H1 (cell line): Measurements from ENCODE around the gene CWC25. TPM values are rescaled to one million over a fixed set of nuclear protein-coding genes. Genes with fewer than 3 reads are reported as not detected.
"Not testable (repeated sequence)": the region's sequence is repeated elsewhere in the genome, so short reads cannot be mapped to it uniquely, and the experiment has no call there.

Source experiments
- CTCF ChIA-PET: fragments of 300-600 bp; sonication (Branson Sonifier 250); formaldehyde crosslinking; loops from one replicate; lab custom pipeline; 2021; ENCODE audit not compliant: partially characterized antibody; lab: Charles Lee
- POLR2A ChIA-PET: fragments of 300-600 bp; sonication (Branson Sonifier 250); formaldehyde crosslinking; loops from one replicate; lab custom pipeline; 2021; ENCODE audit warnings: inconsistent platforms; ENCODE audit not compliant: partially characterized antibody; lab: Charles Lee
- DNase-seq, 2 experiments: peaks; one replicate each; pipeline versions ENCODE4 v3.0.0 to v3.0.0-alpha.2; 2010 to 2022; ENCODE audit warnings: low spot score in 2 of 2, low read depth in 1 of 2, mixed read lengths in 1 of 2
- FAIRE-seq: peaks from 2 replicates; lab custom pipeline; 2011; peaks lifted over from hg19 to GRCh38; lab: Jason Lieb, UNC
- H2AFZ ChIP-seq: 2 replicates; pipeline ENCODE4 v1.8.1; 2012; ENCODE audit warnings: low read length, inconsistent platforms
- H2AK5ac ChIP-seq: 2 replicates; pipeline ENCODE4 v1.6.1; 2013; ENCODE audit warnings: low read depth, low read length
- H2BK120ac ChIP-seq: replicated peaks from 2 replicates; pipeline ENCODE3; 2013; ENCODE audit warnings: low read depth, low read length, inconsistent platforms
- H2BK12ac ChIP-seq: 2 replicates; pipeline ENCODE4 v1.6.1; 2013; ENCODE audit warnings: low read depth, low read length
- H2BK15ac ChIP-seq: 2 replicates; pipeline ENCODE4 v1.6.1; 2013; ENCODE audit warnings: low read length
- H2BK20ac ChIP-seq: 2 replicates; pipeline ENCODE4 v1.6.1; 2013; ENCODE audit warnings: low read length
- H2BK5ac ChIP-seq: 2 replicates; pipeline ENCODE4 v1.6.1; 2013; ENCODE audit warnings: low read depth, low read length
- H3K14ac ChIP-seq: 2 replicates; pipeline ENCODE4 v1.6.1; 2013; ENCODE audit warnings: inconsistent platforms; ENCODE audit not compliant: insufficient read length
- H3K18ac ChIP-seq: 2 replicates; pipeline ENCODE4 v1.6.1; 2013; ENCODE audit warnings: low read length; ENCODE audit errors: extremely low read depth
- H3K23ac ChIP-seq: 2 replicates; pipeline ENCODE4 v1.6.1; 2013; ENCODE audit warnings: inconsistent platforms; ENCODE audit not compliant: insufficient read length
- H3K23me2 ChIP-seq: 2 replicates; pipeline ENCODE4 v1.6.1; 2013; ENCODE audit warnings: low read depth, low read length
- H3K27ac ChIP-seq: 2 replicates; pipeline ENCODE4 v1.6.1; 2011; ENCODE audit warnings: low read depth, low read length, inconsistent platforms
- H3K27me3 ChIP-seq, 4 experiments: replicated peaks in 1 of 4; 1 replicate in 1 of 4; 2 replicates in 3 of 4; pipeline versions ENCODE4 v1.6.1 to v1.8.1; 2011 to 2013; ENCODE audit warnings: low read length in 3 of 4, mild to moderate bottlenecking in 3 of 4, inconsistent platforms in 2 of 4, mixed read lengths in 2 of 4, moderate library complexity in 1 of 4; ENCODE audit not compliant: control insufficient read depth in 3 of 4, insufficient read depth in 3 of 4; ENCODE audit errors: extremely low read depth in 1 of 4
- H3K36me3 ChIP-seq, 4 experiments: 2 replicates each; pipeline versions ENCODE4 v1.6.1 to v1.8.1; 2011 to 2013; ENCODE audit warnings: mild to moderate bottlenecking in 4 of 4, low read length in 3 of 4, moderate library complexity in 2 of 4, control low read depth in 1 of 4, inconsistent platforms in 1 of 4; ENCODE audit not compliant: insufficient read depth in 4 of 4, control insufficient read depth in 2 of 4
- H3K4ac ChIP-seq: replicated peaks from 2 replicates; pipeline ENCODE3; 2013; ENCODE audit warnings: low read length, low read depth, mixed read lengths, inconsistent platforms; ENCODE audit not compliant: insufficient read length
- H3K4me1 ChIP-seq, 4 experiments: replicated peaks in 1 of 4; 1 replicate in 1 of 4; 2 replicates in 3 of 4; pipeline versions ENCODE4 v1.6.1 to v1.8.1; 2011 to 2013; ENCODE audit warnings: low read length in 3 of 4, inconsistent platforms in 2 of 4, mixed read lengths in 1 of 4; ENCODE audit not compliant: insufficient read depth in 4 of 4, control insufficient read depth in 3 of 4
- H3K4me2 ChIP-seq, 2 experiments: 2 replicates each; pipeline versions ENCODE4 v1.6.1 to v1.8.1; 2011 to 2013; ENCODE audit warnings: low read depth in 2 of 2, low read length in 2 of 2, control low read depth in 1 of 2, inconsistent platforms in 1 of 2, mild to moderate bottlenecking in 1 of 2; ENCODE audit not compliant: insufficient read depth in 1 of 2
- H3K4me3 ChIP-seq, 4 experiments: fragments of 200-600, 300-600 bp in 1 of 4; sonication (generic), shearing (Covaris generic), sonication (Bioruptor Twin) in 1 of 4; 2 replicates each; pipeline versions ENCODE4 v1.5.1 to v1.8.1; 2011 to 2016; ENCODE audit warnings: low read length in 4 of 4, low read depth in 3 of 4, control low read depth in 2 of 4, inconsistent platforms in 2 of 4, mild to moderate bottlenecking in 2 of 4, mixed read lengths in 1 of 4, moderate library complexity in 1 of 4; ENCODE audit not compliant: insufficient read depth in 2 of 4; ENCODE audit errors: extremely low read depth in 1 of 4
- H3K56ac ChIP-seq: replicated peaks from 2 replicates; pipeline ENCODE3; 2013; ENCODE audit warnings: low read depth, mild to moderate bottlenecking, mixed read lengths, low read length, inconsistent platforms; ENCODE audit not compliant: insufficient read length
- H3K79me1 ChIP-seq: 2 replicates; pipeline ENCODE4 v1.6.1; 2013; ENCODE audit warnings: low read depth, low read length, control low read depth
- H3K79me2 ChIP-seq, 2 experiments: 2 replicates each; pipeline versions ENCODE4 v1.6.1 to v1.8.1; 2012 to 2013; ENCODE audit warnings: low read length in 2 of 2, mild to moderate bottlenecking in 2 of 2, inconsistent platforms in 1 of 2; ENCODE audit not compliant: insufficient read depth in 2 of 2, control insufficient read depth in 1 of 2
- H3K9ac ChIP-seq, 4 experiments: replicated peaks in 1 of 4; 1 replicate in 1 of 4; 2 replicates in 3 of 4; pipeline versions ENCODE4 v1.6.1 to v1.8.1; 2011 to 2013; ENCODE audit warnings: low read depth in 3 of 4, low read length in 3 of 4, control low read depth in 2 of 4, mild to moderate bottlenecking in 2 of 4, moderate library complexity in 2 of 4, inconsistent platforms in 1 of 4; ENCODE audit errors: extremely low read depth in 1 of 4
- H3K9me3 ChIP-seq, 2 experiments: 2 replicates each; pipeline versions ENCODE4 v1.6.1 to v1.8.1; 2012 to 2013; ENCODE audit warnings: mild to moderate bottlenecking in 2 of 2, moderate library complexity in 2 of 2, control low read depth in 1 of 2, inconsistent platforms in 1 of 2, low read depth in 1 of 2, low read length in 1 of 2, mixed read lengths in 1 of 2; ENCODE audit not compliant: insufficient read depth in 2 of 2
- H4K20me1 ChIP-seq, 2 experiments: replicated peaks in 1 of 2; 2 replicates each; pipeline versions ENCODE3 to v1.8.1; 2011 to 2013; ENCODE audit warnings: inconsistent platforms in 2 of 2, low read length in 2 of 2, mild to moderate bottlenecking in 1 of 2; ENCODE audit not compliant: insufficient read depth in 2 of 2, control insufficient read depth in 1 of 2
- H4K5ac ChIP-seq: 2 replicates; pipeline ENCODE4 v1.6.1; 2013; ENCODE audit warnings: low read length, low read depth, mixed read lengths, inconsistent platforms; ENCODE audit not compliant: insufficient read length
- H4K8ac ChIP-seq: 2 replicates; pipeline ENCODE4 v1.8.0; 2013; ENCODE audit warnings: mild to moderate bottlenecking, moderate library complexity, low read length, inconsistent platforms; ENCODE audit not compliant: insufficient read depth; ENCODE audit errors: extremely low read depth
- H4K91ac ChIP-seq: replicated peaks from 2 replicates; pipeline ENCODE3; 2013; ENCODE audit warnings: low read length, mixed read lengths, inconsistent platforms; ENCODE audit not compliant: insufficient read length
- BRCA1 ChIP-seq: IDR thresholded peaks from 2 replicates; pipeline ENCODE4 v1.6.1; 2012; ENCODE audit warnings: low read depth, low read length, improper control_type of control experiment
- CBX8 ChIP-seq: fragments of 300-800, 300-1000 bp; sonication (generic); IDR thresholded peaks from 2 replicates; pipeline ENCODE4 v1.7.1; 2016; ENCODE audit warnings: low read depth, low read length, borderline replicate concordance
- KDM1A ChIP-seq: fragments of 200-600, 300-600 bp; sonication (generic); IDR thresholded peaks from 2 replicates; pipeline ENCODE4 v1.7.1; 2016; ENCODE audit warnings: mild to moderate bottlenecking, low read length, borderline replicate concordance
- SP1 ChIP-seq: IDR thresholded peaks from 2 replicates; pipeline ENCODE4 v1.6.1; 2011; ENCODE audit warnings: low read depth, low read length
- WGBS, 2 experiments: shearing (Covaris generic) in 1 of 2; methylation state at CpG; one replicate each; pipeline versions ENCODE4 v1.1.6 to v1.1.7; 2013 to 2015; ENCODE audit warnings: low lambda C conversion rate in 2 of 2, mixed read lengths in 2 of 2, inconsistent platforms in 1 of 2, low coverage in 1 of 2, missing lambda C conversion rate in 1 of 2; ENCODE audit not compliant: insufficient replicate concordance in 2 of 2, insufficient coverage in 1 of 2, insufficient read length in 1 of 2; ENCODE audit errors: extremely low coverage in 1 of 2, missing lambda C conversion rate in 1 of 2; 5-methylcytosine and 5-hydroxymethylcytosine counted together
- polyA plus RNA-seq, 7 experiments: library from polyadenylated mRNA; depleted of rRNA in 3 of 7; stranded (reverse) in 5 of 7; unstranded in 2 of 7; fragments of >200 nt in 5 of 7; fragments of 200-250 nt in 2 of 7; gene quantifications; 1 replicate in 5 of 7; 2 replicates in 1 of 7; 4 replicates in 1 of 7; pipeline versions ENCODE4 v1.2.1 to v1.2.3, GENCODE V29; 2011 to 2013; ENCODE audit warnings: missing spikeins in 2 of 7, mixed read lengths in 2 of 7
- total RNA-seq: library from RNA; stranded (reverse); fragmentation: NEBNext Ultra II Directional; extraction: Animal tissue kit (Norgen Biotek cat#: 25700); gene quantifications from 2 replicates; pipeline ENCODE4 v1.2.1, GENCODE V29; 2021

Gene CWC25
- total and polyA plus RNA-seq, 2 of the 8 experiments (the other 6 are each of a cell fraction or from before 2014, with no cell fraction given) = 11.1 to 13.1 TPM

- no peak for TF ChIP-seq KDM1A
- TF ChIP-seq CBX8 = no peak
- no peak for TF ChIP-seq SP1
- no peak for TF ChIP-seq BRCA1
- TF ChIP-seq, all 59 proteins: peak for 0
These were observed 35.9 kb downstream of the CWC25 start (continued) for GRCh38 chr17:38789185-38789584.

DNA sequence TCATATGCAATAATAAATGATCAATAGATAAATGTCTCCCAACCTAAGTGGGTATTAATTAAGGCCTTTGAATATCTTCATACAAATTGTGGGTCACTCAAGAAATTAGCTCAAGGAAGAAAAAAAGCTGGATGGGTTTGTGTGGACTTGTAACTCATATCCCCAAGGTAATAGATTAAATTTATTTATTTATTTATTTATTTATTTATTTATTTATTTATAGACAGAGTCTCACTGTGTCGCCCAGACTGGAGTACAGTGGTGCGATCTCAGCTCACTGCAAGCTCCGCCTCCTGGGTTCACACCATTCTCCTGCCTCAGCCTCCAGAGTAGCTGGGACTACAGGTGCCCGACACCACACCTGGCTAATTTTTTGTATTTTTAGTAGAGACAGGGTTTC, 37.1 kb downstream of the CWC25 start:
- H3K18ac ChIP-seq, H3K23ac ChIP-seq, H3K4me1 ChIP-seq, H2BK20ac ChIP-seq, H3K4ac ChIP-seq, H3K14ac ChIP-seq, H4K91ac ChIP-seq, H3K56ac ChIP-seq, H3K4me2 ChIP-seq, H2AK5ac ChIP-seq, H2BK15ac ChIP-seq, H2AFZ ChIP-seq, H3K23me2 ChIP-seq, H3K27ac ChIP-seq, H3K79me1 ChIP-seq, H2BK120ac ChIP-seq, DNase-seq, H4K5ac ChIP-seq, H2BK12ac ChIP-seq, FAIRE-seq, H3K9ac ChIP-seq, H3K4me3 ChIP-seq, H3K27me3 ChIP-seq, H2BK5ac ChIP-seq, H4K8ac ChIP-seq, H3K9me3 ChIP-seq: not testable (repeated sequence)
- 96% methylated on average over 4 of the region's 4 CpGs; no CpG with 5 or more reads in 1 of the 2 experiments for WGBS, 2 experiments
- Histone ChIP-seq H3K79me2 (peaks cover 0 to 11% of the 10 kb centered on the region in 2 experiments; a peak in 2 of 4 replicates), H4K20me1 (peaks cover 0 to 14% of the 10 kb centered on the region in 2 experiments), H3K36me3 (peaks cover 6 to 37% (median 22%) of the 10 kb centered on the region in 4 experiments; a peak in 7 of 8 replicates)
- ChIA-PET CTCF (interaction anchor here (0.5 to 2.7 kb wide), 7 partner anchors 12 to 134 kb away, joined by 3 to 8 read pairs (median 4); no protein-coding TSS in a partner anchor), POLR2A (interaction anchor here (1.0 to 3.2 kb wide), 5 partner anchors 9 to 59 kb away, joined by 3 to 14 read pairs (median 3); partner anchors contain the start of gene PIP4K2B)
